Non-pigmented ciliary epithelial cell (primary cell): Measurements from ENCODE around the gene SOX5.
A peak's percentile ranks its signal among the peaks of the same experiment; 100 is the strongest.
"Not testable (repeated sequence)": the region's sequence is repeated elsewhere in the genome, so short reads cannot be mapped to it uniquely, and the experiment has no call there.

Experiments
- DNase-seq: peaks from one replicate; pipeline ENCODE4 v3.0.0-alpha.2; 2010; ENCODE audit warnings: low read depth

SOX5 gene

GRCh38 chr12:23834076-23834475, 115.4 kb downstream of the SOX5 start:
- no peak for DNase-seq

GRCh38 chr12:23831739-23832138, 117.7 kb downstream of the SOX5 start:
- DNase-seq, result no peak

GRCh38 chr12:23830210-23830609, 119.3 kb downstream of the SOX5 start:
- no peak for DNase-seq

GRCh38 chr12:23827353-23827752, 122.1 kb downstream of the SOX5 start:
- DNase-seq, result no peak

GRCh38 chr12:23825124-23825523, 124.3 kb downstream of the SOX5 start:
- DNase-seq, result not testable (repeated sequence)

- no peak for DNase-seq
Measured at GRCh38 chr12:23824358-23824757, 125.1 kb downstream of the SOX5 start.

- not testable (repeated sequence) for DNase-seq
Measured at GRCh38 chr12:23822883-23823282, 126.6 kb downstream of the SOX5 start.

- DNase-seq, result no peak
Measured at GRCh38 chr12:23817345-23817744, 132.1 kb downstream of the SOX5 start.

- DNase-seq, result no peak
Measured at GRCh38 chr12:23816394-23816851, 133.0 kb downstream of the SOX5 start.

- DNase-seq, result no peak
Measured at GRCh38 chr12:23815810-23816209, 133.7 kb downstream of the SOX5 start.

- no peak for DNase-seq
Measured at GRCh38 chr12:23813206-23813605, 136.3 kb downstream of the SOX5 start.

- DNase-seq, result no peak
Measured at GRCh38 chr12:23810329-23810902, 139.1 kb downstream of the SOX5 start.

GRCh38 chr12:23803540-23803939, 145.9 kb downstream of the SOX5 start:
- DNase-seq, result peak; percentile 1

GRCh38 chr12:23795494-23795893, 154.0 kb downstream of the SOX5 start:
- no peak for DNase-seq

GRCh38 chr12:23781118-23781517, 168.4 kb downstream of the SOX5 start:
- no peak for DNase-seq

- no peak for DNase-seq
Measured at GRCh38 chr12:23775208-23775607, 174.3 kb downstream of the SOX5 start.

- DNase-seq, result no peak
Measured at GRCh38 chr12:23771240-23771949, 178.1 kb downstream of the SOX5 start.

GRCh38 chr12:23770202-23770938, 179.1 kb downstream of the SOX5 start:
- DNase-seq, result no peak

GRCh38 chr12:23767834-23768233, 181.6 kb downstream of the SOX5 start:
- no peak for DNase-seq

- no peak for DNase-seq
Measured at GRCh38 chr12:23763724-23764123, 185.7 kb downstream of the SOX5 start.

GRCh38 chr12:23760495-23760894, 189.0 kb downstream of the SOX5 start:
- no peak for DNase-seq

GRCh38 chr12:23758608-23759007, 190.9 kb downstream of the SOX5 start:
- DNase-seq, result no peak

- DNase-seq, result no peak
Measured at GRCh38 chr12:23757541-23757962, 191.9 kb downstream of the SOX5 start.
